CD4-positive, alpha-beta T cell (primary cell): ENCODE data around the gene BUD23. TPM values are rescaled to one million over a fixed set of nuclear protein-coding genes. Genes with fewer than 3 reads are reported as not detected.
"Not testable (repeated sequence)": the region's sequence is repeated elsewhere in the genome, so short reads cannot be mapped to it uniquely, and the experiment has no call there.

ENCODE experiments used
- ATAC-seq: fragments of 200-7000 bp; cut with Tn5 transposase; one replicate; pipeline ENCODE4 v1.10.0; 2022; ENCODE audit warnings: mild to moderate bottlenecking; ENCODE audit not compliant: poor library complexity
- CTCF ChIA-PET: fragments of 350-600 bp; sonication (Branson Sonifier 250); formaldehyde crosslinking; loops from one replicate; lab custom pipeline; 2021; ENCODE audit warnings: antibody characterized with exemption, inconsistent platforms; lab: Charles Lee
- POLR2A ChIA-PET: fragments of 350-600 bp; sonication (Branson Sonifier 250); formaldehyde crosslinking; loops from one replicate; lab custom pipeline; 2021; ENCODE audit warnings: antibody characterized with exemption, inconsistent platforms; lab: Charles Lee
- DNase-seq, 14 experiments: peaks; one replicate each; pipeline ENCODE4 v3.0.0-alpha.2; 2013 to 2020; ENCODE audit warnings: mixed read lengths in 2 of 14
- H3K27ac ChIP-seq, 2 donors: one replicate each; pipeline versions ENCODE4 v1.5.1 to v1.7.0; 2013; ENCODE audit warnings: low read length in 2 of 2, low read depth in 1 of 2, mild to moderate bottlenecking in 1 of 2
- H3K27me3 ChIP-seq, 2 experiments: 1 replicate in 1 of 2; 2 replicates in 1 of 2; pipeline versions ENCODE4 v1.6.1 to v1.7.0; 2013; ENCODE audit warnings: low read length in 2 of 2, control low read depth in 1 of 2, mild to moderate bottlenecking in 1 of 2, moderate library complexity in 1 of 2; ENCODE audit not compliant: insufficient read depth in 2 of 2, control insufficient read depth in 1 of 2
- H3K36me3 ChIP-seq: one replicate; pipeline ENCODE4 v1.6.1; 2013; ENCODE audit warnings: low read length, control low read depth; ENCODE audit not compliant: insufficient read depth
- H3K4me1 ChIP-seq: one replicate; pipeline ENCODE4 v1.6.1; 2013; ENCODE audit warnings: low read length, control low read depth; ENCODE audit not compliant: insufficient read depth
- H3K4me3 ChIP-seq: one replicate; pipeline ENCODE4 v1.5.1; 2013; ENCODE audit warnings: mild to moderate bottlenecking, low read length, moderate library complexity
- H3K9me3 ChIP-seq, 2 experiments: 1 replicate in 1 of 2; 2 replicates in 1 of 2; pipeline versions ENCODE4 v1.6.1 to v1.7.0; 2013; ENCODE audit warnings: low read length in 2 of 2, mild to moderate bottlenecking in 2 of 2, control low read depth in 1 of 2, moderate library complexity in 1 of 2; ENCODE audit not compliant: control insufficient read depth in 1 of 2, insufficient read depth in 1 of 2
- H3K27ac Mint-ChIP-seq: one replicate; pipeline ENCODE4 v1.8.0; 2020; ENCODE audit warnings: mixed read lengths
- H3K27me3 Mint-ChIP-seq: one replicate; pipeline ENCODE4 v1.8.0; 2021; ENCODE audit warnings: mixed read lengths
- H3K36me3 Mint-ChIP-seq: one replicate; pipeline ENCODE4 v1.8.0; 2021; ENCODE audit warnings: low read depth, mixed read lengths
- H3K4me1 Mint-ChIP-seq: one replicate; pipeline ENCODE4 v1.8.0; 2021; ENCODE audit warnings: low read depth, mixed read lengths
- H3K4me3 Mint-ChIP-seq: one replicate; pipeline ENCODE4 v1.8.0; 2020; ENCODE audit warnings: mild to moderate bottlenecking, mixed read lengths
- H3K9me3 Mint-ChIP-seq: one replicate; pipeline ENCODE4 v1.8.0; 2020; ENCODE audit warnings: mixed read lengths
- CTCF ChIP-seq: fragments of 200-600 bp; IDR thresholded peaks from one replicate; pipeline ENCODE4 v1.8.0; 2022; ENCODE audit warnings: antibody characterized with exemption, mild to moderate bottlenecking
- intact Hi-C, 2 experiments: fragments of 100-400 bp; cut with DNase I in 1 of 2; cut with micrococcal nuclease in 1 of 2; formaldehyde crosslinking; loops; one replicate each; pipeline versions ENCODE4 v1.15.1 to v1.9.0; 2023 to 2025; cut with DNase I, micrococcal nuclease
- total RNA-seq, 174 experiments: library from RNA in 2 of 174; stranded (reverse) in 2 of 174; gene quantifications; one replicate each; pipeline ENCODE4 v1.2.3 and lab custom pipeline; 2021 to 2026

BUD23 gene
- total RNA-seq, 2 experiments from 2014 or later, result 96.1 to 103 TPM

- Histone ChIP-seq H3K27ac (peak overlapping the region in 1 of 2 donors; percentile 12), H3K9me3 (no peaks in the 10 kb centered on the region), H3K4me3 (peak overlapping the region; percentile 75), H3K27me3 (no peaks in the 10 kb centered on the region), H3K36me3 (peaks cover 3% of the 10 kb centered on the region), H3K4me1 (peaks cover 44% of the 10 kb centered on the region)
- no peak for ATAC-seq
- peak in 6 of 14 experiments; percentile 15 to 55 (median 34) for DNase-seq
- intact Hi-C loops, result loop anchor here (2.0 to 5.0 kb wide), 3 partner anchors 20 to 891 kb away; partner anchors contain the start of genes ABHD11 (in 1 of the 2) and TYW1B (in 1 of the 2)
- peak overlapping the region; percentile 76 for H3K27ac Mint-ChIP-seq
- no peaks in the 10 kb centered on the region for H3K36me3 Mint-ChIP-seq
- H3K4me3 Mint-ChIP-seq, result peak overlapping the region; percentile 95
- TF ChIP-seq CTCF, result no peak
- no peaks in the 10 kb centered on the region for H3K9me3 Mint-ChIP-seq
- CTCF ChIA-PET, result interaction anchor here (1.0 kb wide), 2 partner anchors 16 to 112 kb away, joined by 3 to 5 read pairs; no protein-coding TSS in a partner anchor
- H3K4me1 Mint-ChIP-seq, result peaks cover 16% of the 10 kb centered on the region
- POLR2A ChIA-PET, result interaction anchor here (1.0 to 1.3 kb wide), 2 partner anchors 20 to 124 kb away, joined by 3 to 5 read pairs; partner anchors contain the start of genes ABHD11 and METTL27
- H3K27me3 Mint-ChIP-seq, result peaks cover 4% of the 10 kb centered on the region
Observed at GRCh38 chr7:73718438-73718881, 35.1 kb downstream of the BUD23 start.

GRCh38 chr7:73718905-73719805 lies 35.8 kb downstream of the BUD23 start, which contains the start of gene STX1A:
TSS of gene STX1A (minus strand) at chr7:73719669. CDS start at chr7:73719631, 38 bp downstream.
- H3K36me3 Mint-ChIP-seq, result no peaks in the 10 kb centered on the region
- TF ChIP-seq CTCF, result no peak
- H3K36me3 ChIP-seq, result no peaks in the 10 kb centered on the region
- no peaks in the 10 kb centered on the region for H3K9me3 Mint-ChIP-seq
- H3K4me3 ChIP-seq, result peak within 1 kb of the TSS; percentile 75
- DNase-seq, result peak; percentile 40 to 89 (median 65)
- no peaks in the 10 kb centered on the region for H3K9me3 ChIP-seq
- no peaks in the 10 kb centered on the region for H3K27me3 ChIP-seq
- ATAC-seq, result peak; percentile 80
- intact Hi-C loops, result loop anchor here (2.0 to 5.0 kb wide), 3 partner anchors 20 to 892 kb away; partner anchors contain the start of genes ABHD11 (in 1 of the 2) and TYW1B (in 1 of the 2)
- peak within 1 kb of the TSS; percentile 95 for H3K4me3 Mint-ChIP-seq
- ChIA-PET CTCF (interaction anchor here (2.3 kb wide), 1 partner anchor 15 kb away, joined by 13 read pairs; no protein-coding TSS in a partner anchor), POLR2A (interaction anchor here (0.6 to 1.3 kb wide), 3 partner anchors 20 to 162 kb away, joined by 4 to 14 read pairs (median 6); partner anchors contain the start of gene ABHD11)
- peaks cover 4% of the 10 kb centered on the region for H3K27me3 Mint-ChIP-seq
- peaks cover 44% of the 10 kb centered on the region for H3K4me1 ChIP-seq
- H3K27ac ChIP-seq, result no peak within 1 kb of the TSS
- peaks cover 16% of the 10 kb centered on the region for H3K4me1 Mint-ChIP-seq
- H3K27ac Mint-ChIP-seq, result peak within 1 kb of the TSS; percentile 49

- H3K36me3 ChIP-seq, result no peaks in the 10 kb centered on the region
- Mint-ChIP-seq H3K27ac (peak overlapping the region; percentile 49), H3K36me3 (no peaks in the 10 kb centered on the region), H3K4me1 (peaks cover 16% of the 10 kb centered on the region), H3K27me3 (peaks cover 6% of the 10 kb centered on the region), H3K4me3 (peak overlapping the region; percentile 86), H3K9me3 (no peaks in the 10 kb centered on the region)
- ChIA-PET CTCF (interaction anchor here (2.3 kb wide), 1 partner anchor 15 kb away, joined by 13 read pairs; no protein-coding TSS in a partner anchor), POLR2A (interaction anchor here (1.0 to 1.3 kb wide), 2 partner anchors 19 to 163 kb away, joined by 6 to 14 read pairs; partner anchors contain the start of gene ABHD11)
- H3K27ac ChIP-seq, result no peak overlapping the region
- DNase-seq (no peak), ATAC-seq (no peak)
- intact Hi-C loops, result loop anchor here (1.0 to 5.0 kb wide), 6 partner anchors 19 to 892 kb away; partner anchors contain the start of genes ABHD11 (in 2 of the 2), BUD23 (in 2 of the 2), DNAJC30 (in 2 of the 2) and TYW1B (in 1 of the 2)
- peaks cover 44% of the 10 kb centered on the region for H3K4me1 ChIP-seq
- no peaks in the 10 kb centered on the region for H3K27me3 ChIP-seq
- peak overlapping the region; percentile 35 for H3K4me3 ChIP-seq
- no peaks in the 10 kb centered on the region for H3K9me3 ChIP-seq
- no peak for TF ChIP-seq CTCF
Observed at GRCh38 chr7:73719806-73720169, 36.4 kb downstream of the BUD23 start.

GRCh38 chr7:73720443-73720842 lies 37.0 kb downstream of the BUD23 start:
- peaks cover 16% of the 10 kb centered on the region for H3K4me1 Mint-ChIP-seq
- H3K27ac ChIP-seq, POLR2A ChIA-PET, ATAC-seq, H3K27me3 ChIP-seq, DNase-seq, H3K36me3 ChIP-seq, H3K36me3 Mint-ChIP-seq, H3K27me3 Mint-ChIP-seq, H3K9me3 Mint-ChIP-seq, H3K4me3 ChIP-seq, H3K9me3 ChIP-seq: not testable (repeated sequence)
- H3K4me3 Mint-ChIP-seq, result peak overlapping the region; percentile 86
- intact Hi-C loops, result loop anchor here (1.0 to 2.0 kb wide), 3 partner anchors 18 to 38 kb away; partner anchors contain the start of genes BUD23 (in 2 of the 2), DNAJC30 (in 2 of the 2) and ABHD11 (in 1 of the 2)
- H3K27ac Mint-ChIP-seq, result peak overlapping the region; percentile 49
- CTCF ChIA-PET, result interaction anchor here (1.5 to 2.3 kb wide), 2 partner anchors 14 to 113 kb away, joined by 5 to 13 read pairs; no protein-coding TSS in a partner anchor
- peaks cover 44% of the 10 kb centered on the region for H3K4me1 ChIP-seq
